Activated CD4-positive, alpha-beta T cell treated with anti-CD3 and anti-CD28 coated beads for 4 hours (primary cell): ENCODE results near the gene IDH2.

Source experiments
- DNase-seq, 2 donors: peaks; one replicate each; pipeline ENCODE4 v3.0.0-alpha.2; 2020

IDH2 gene

GRCh38 chr15:90042766-90043529, 59.3 kb downstream of the IDH2 start:
- DNase-seq: no peak

- DNase-seq: no peak
These were observed 59.9 kb downstream of the IDH2 start for GRCh38 chr15:90042356-90042755.

- DNase-seq: no peak
These were observed 61.6 kb downstream of the IDH2 start for GRCh38 chr15:90040618-90041017.

DNA sequence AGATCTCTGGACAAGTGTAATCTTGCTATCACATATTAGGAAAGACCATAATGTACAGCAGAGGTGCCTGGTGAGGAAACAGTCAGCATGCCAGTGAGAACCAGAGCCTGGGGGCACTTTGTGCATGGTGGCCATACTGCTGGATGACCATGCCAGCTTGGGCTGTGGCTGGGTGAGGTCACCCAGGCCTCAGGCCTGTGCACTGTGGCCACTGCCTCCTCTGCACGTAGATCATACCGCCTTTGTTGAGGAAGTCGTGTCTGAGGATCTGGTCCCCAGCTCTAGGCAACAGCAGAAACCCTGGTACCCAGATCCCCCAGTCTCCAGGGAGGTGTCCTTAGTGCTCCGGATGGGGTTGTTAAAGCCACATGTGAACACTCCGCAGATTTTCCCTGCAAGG, 62.3 kb downstream of the IDH2 start:
- DNase-seq: no peak

DNA sequence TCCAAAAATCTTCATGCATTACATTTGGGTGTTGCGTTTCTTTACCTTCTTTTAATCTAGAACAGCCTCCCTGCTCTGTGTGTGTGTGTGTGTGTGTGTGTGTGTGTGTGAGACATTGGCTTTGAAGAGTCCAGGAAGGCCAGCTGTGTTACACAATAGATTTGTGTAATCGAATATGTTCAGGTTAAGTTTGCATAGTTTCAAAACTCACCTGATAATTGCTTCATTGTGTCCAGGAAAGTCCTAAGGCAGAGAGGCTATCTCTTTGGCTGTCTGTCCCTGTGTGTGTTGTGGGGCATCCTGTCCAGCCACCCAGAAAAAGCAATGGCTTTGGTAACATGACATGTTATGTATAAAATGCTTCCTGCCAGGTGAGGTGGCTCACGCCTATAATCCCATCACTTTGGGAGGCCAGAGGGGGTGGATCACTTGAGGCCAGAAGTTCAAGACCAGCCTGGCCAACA, 63.6 kb downstream of the IDH2 start:
- DNase-seq: no peak

GRCh38 chr15:90037961-90038631, 64.2 kb downstream of the IDH2 start:
- peak; percentile 30 to 43 for DNase-seq

- DNase-seq: no peak
These were observed 64.8 kb downstream of the IDH2 start for GRCh38 chr15:90037511-90037860.

DNA sequence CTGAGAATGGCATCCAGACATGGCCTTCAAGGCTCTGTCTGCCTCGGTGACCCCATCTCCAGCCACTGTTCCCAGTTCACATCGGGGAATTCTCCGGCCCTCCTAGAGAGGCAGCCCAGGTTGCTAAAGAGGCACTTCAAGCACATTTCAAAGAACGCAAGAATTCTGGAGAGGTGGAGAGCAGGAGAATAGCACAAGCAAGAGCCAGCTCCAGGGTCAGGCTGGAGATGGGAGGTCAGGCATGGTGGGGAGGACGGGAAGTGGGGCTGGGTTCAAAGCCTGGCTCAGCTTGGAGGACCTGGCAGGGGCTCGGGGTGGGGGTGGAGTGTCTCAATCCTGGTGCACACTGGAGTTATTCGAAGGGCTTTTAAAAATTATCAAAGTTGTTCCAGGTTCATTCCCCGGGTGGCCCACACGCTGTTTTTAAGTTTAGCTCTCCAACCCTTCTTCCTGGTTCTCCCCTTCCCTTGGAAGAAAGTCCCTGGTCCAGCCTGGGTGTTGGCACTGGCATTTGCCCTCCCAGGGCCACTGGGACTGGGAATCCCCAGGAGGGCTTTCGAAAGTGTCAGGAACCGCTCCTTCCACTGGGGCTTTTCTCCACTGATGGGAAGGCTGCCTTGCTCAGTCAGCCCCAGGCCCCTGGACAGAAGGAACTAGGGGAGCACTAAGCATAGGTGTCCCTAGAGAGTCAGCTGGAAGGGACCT, 65.3 kb downstream of the IDH2 start:
- DNase-seq: no peak

GRCh38 chr15:90036343-90036742, 65.9 kb downstream of the IDH2 start:
- no peak for DNase-seq

- DNase-seq: no peak
These were observed 66.4 kb downstream of the IDH2 start for GRCh38 chr15:90035840-90036230.

DNA sequence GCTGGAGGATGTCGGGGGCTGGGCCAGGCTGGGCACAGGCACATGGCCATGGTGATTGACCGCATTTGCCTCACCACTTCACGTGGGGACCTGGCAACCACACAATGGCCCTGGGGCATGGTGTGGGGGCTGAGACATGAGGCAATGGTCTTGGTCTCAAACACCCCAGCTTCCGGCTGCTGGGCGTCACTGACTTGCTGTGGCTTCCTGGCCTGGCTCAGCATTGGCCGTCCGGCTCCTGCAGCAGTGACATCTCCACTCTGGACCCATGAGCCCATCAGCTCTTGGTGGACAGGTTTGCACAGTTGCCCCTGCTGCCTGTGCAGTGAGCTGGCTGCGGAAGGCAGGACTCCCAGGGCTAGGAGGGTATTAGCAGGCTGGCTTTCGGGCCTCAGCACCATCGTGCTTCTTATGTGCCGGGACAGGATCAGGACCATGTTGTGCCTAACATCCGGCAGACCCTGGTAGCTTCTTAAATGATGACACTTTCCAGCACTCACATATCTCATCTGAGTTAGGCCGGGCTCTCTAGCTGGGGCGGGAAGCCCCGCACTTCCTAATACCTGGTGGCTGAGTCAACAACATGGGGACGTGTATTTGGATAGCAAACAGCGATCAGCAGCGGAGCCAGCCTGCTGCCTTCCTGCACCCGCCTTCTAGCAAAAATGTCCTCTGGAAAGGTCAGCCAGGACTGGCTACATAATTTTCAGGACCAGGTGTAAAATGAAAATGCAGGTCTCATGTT, 67.0 kb downstream of the IDH2 start:
- no peak for DNase-seq

DNA sequence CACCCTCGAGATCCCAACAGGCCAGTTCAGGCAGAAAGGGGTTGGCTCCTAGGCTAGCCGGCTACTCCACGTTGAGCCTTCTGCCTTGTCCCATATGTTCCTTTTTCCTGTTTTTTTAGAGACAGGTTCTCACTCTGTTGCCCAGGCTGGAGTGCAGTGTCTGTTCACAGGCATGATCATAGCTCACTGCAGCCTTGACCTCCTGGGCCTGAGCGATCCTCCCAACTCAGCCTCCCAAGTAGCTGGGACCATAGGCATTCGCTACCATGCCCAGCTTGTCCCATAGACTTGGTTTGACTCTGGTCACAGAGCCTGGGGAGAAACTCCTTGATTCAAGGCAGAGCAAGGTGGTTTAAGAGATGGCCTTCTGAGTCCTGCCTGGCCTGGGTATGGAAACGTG, 68.8 kb downstream of the IDH2 start:
- no peak for DNase-seq
